GM19193 (cell line): ENCODE data around the gene DPYD.

Source experiments
- POLR2A ChIP-seq: IDR thresholded peaks from 4 replicates; pipeline ENCODE4 v1.6.1; 2011; ENCODE audit not compliant: insufficient read depth, insufficient read length; ENCODE audit errors: extremely low read depth

Gene DPYD

GRCh38 chr1:97833881-97834280, 87.0 kb downstream of the DPYD start:
- TF ChIP-seq POLR2A: no peak

DNA sequence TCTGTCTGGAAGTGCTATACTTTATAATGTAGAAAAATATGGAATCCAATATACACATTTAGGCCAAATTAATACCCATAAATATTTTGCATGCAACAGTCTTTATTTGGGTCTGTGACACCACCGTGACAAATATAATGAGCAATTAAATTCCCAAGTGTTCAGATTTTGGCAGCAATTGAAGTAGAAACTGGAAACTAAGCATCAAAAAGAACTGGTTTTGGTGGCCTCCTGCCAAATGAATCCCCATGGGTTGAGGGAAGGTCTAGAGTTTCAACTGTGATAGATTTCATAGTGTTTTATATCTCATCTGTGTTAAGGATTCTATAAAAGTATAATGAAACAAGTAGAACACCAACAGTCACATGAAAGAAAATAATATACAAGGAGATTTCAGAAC, 88.4 kb downstream of the DPYD start:
- no peak for TF ChIP-seq POLR2A

GRCh38 chr1:97827887-97828286, 92.9 kb downstream of the DPYD start:
- no peak for TF ChIP-seq POLR2A

- TF ChIP-seq POLR2A: no peak
Observed at GRCh38 chr1:97826820-97827219, 94.0 kb downstream of the DPYD start.

GRCh38 chr1:97824624-97825023, 96.2 kb downstream of the DPYD start:
- TF ChIP-seq POLR2A: no peak

GRCh38 chr1:97824200-97824599, 96.6 kb downstream of the DPYD start:
- no peak for TF ChIP-seq POLR2A

- no peak for TF ChIP-seq POLR2A
Observed at GRCh38 chr1:97820470-97821188, 100.2 kb downstream of the DPYD start.

DNA sequence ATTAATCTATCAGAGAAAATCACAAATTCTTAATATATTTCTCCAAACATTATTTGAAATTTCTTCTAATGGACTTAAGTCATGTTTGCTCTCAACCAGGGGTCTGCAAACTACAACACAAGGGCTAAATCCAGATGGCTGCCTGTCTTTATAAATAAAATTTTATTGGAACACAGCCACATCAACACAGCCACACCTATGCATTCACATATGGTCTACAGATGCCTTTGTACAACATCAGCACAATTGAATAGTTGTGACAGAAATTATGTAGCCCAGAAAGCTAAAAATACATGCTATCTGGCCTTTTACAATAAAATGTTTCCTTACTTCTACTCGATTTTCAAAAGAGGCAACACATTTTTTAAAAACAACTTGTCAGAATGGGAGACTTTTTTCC, 103.9 kb downstream of the DPYD start:
- TF ChIP-seq POLR2A: no peak

GRCh38 chr1:97814804-97815203, 106.0 kb downstream of the DPYD start:
- no peak for TF ChIP-seq POLR2A

- TF ChIP-seq POLR2A: no peak
Observed at GRCh38 chr1:97814121-97814520, 106.7 kb downstream of the DPYD start.

GRCh38 chr1:97812076-97812475, 108.8 kb downstream of the DPYD start:
- no peak for TF ChIP-seq POLR2A

- no peak for TF ChIP-seq POLR2A
Observed at GRCh38 chr1:97806996-97807520, 113.8 kb downstream of the DPYD start.

- no peak for TF ChIP-seq POLR2A
Observed at GRCh38 chr1:97806326-97806725, 114.5 kb downstream of the DPYD start.

DNA sequence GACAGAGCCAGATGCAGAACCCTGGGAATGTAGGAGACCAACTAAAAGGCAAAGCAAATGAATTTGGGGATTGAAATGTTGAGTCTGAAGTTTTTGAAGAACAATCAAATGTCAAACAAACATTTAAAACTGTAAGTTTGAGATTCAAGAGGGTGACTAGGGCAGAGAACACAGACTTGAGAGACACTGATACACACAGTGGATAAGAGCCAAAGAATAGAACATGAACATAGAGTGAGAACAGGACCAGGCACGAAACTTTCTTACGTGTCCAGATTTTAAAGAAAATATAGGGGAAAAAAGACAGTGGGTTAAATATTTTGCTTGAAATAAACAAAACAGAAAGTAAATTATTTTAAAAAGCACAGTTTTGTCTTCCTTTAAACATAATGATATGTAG, 115.7 kb downstream of the DPYD start:
- no peak for TF ChIP-seq POLR2A

- no peak for TF ChIP-seq POLR2A
Observed at GRCh38 chr1:97803026-97803425, 117.8 kb downstream of the DPYD start.

GRCh38 chr1:97802011-97802410, 118.8 kb downstream of the DPYD start:
- TF ChIP-seq POLR2A: no peak

DNA sequence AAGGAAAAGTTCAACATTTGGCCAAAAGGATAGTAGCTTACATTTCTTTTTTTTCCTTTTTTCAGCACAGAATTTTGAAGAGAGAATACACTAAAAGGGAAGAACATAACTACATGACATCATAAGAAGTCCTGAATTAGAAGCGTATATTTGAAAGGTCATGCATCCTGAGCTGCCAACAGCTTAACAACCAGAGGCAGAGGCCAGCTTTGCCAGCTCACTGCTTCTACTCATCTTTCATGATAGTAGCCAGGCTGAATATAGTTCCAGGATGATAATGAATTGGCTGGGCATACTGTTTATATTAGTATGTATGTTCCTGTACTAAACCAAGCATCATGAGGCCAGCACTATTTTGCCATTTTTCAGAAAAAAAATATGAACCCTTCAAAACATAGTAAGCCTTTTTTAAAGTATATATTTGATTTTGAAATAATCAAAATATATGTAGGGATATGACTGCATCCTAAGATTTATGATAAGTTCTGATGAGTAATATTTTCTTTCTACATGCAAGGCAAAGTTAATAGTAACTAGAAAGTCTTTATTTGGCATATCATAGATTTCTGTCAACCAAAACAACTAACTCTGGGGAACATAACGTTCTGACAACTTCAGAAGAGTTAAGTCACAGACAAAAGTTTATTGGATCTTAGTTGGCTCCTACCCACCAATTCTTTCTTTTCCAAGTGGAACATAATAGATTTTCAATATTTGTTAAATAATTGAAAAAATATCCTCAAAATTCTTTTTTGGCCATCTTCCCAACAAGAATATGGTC, 123.2 kb downstream of the DPYD start:
- no peak for TF ChIP-seq POLR2A

GRCh38 chr1:97796711-97797110, 124.1 kb downstream of the DPYD start:
- TF ChIP-seq POLR2A: no peak
